Activated B cell treated with CpG ODN at 0.5 μM for 24 hours (primary cell): ENCODE measurements around the gene FAM193B. TPM values are rescaled to one million over a fixed set of nuclear protein-coding genes. Genes with fewer than 3 reads are reported as not detected.

ENCODE experiments used
- ATAC-seq: fragments of 200-7000 bp; cut with Tn5 transposase; one replicate; pipeline ENCODE4 v1.10.0; 2021; ENCODE audit warnings: low read depth, mild to moderate bottlenecking, moderate library complexity
- CTCF ChIA-PET: fragments of 350-600 bp; sonication (Branson Sonifier 250); formaldehyde crosslinking; loops from one replicate; lab custom pipeline; 2021; ENCODE audit warnings: antibody characterized with exemption; lab: Charles Lee
- POLR2A ChIA-PET: fragments of 350-600 bp; sonication (Branson Sonifier 250); formaldehyde crosslinking; loops from one replicate; lab custom pipeline; 2021; ENCODE audit warnings: antibody characterized with exemption; lab: Charles Lee
- DNase-seq: peaks from one replicate; pipeline ENCODE4 v3.0.0; 2022
- H3K27ac Mint-ChIP-seq: one replicate; pipeline ENCODE4 v1.8.0; 2020; ENCODE audit warnings: mixed read lengths
- H3K27me3 Mint-ChIP-seq: one replicate; pipeline ENCODE4 v1.8.0; 2021; ENCODE audit warnings: mixed read lengths
- H3K36me3 Mint-ChIP-seq: one replicate; pipeline ENCODE4 v1.8.0; 2021; ENCODE audit warnings: low read depth, mixed read lengths
- H3K4me1 Mint-ChIP-seq: one replicate; pipeline ENCODE4 v1.8.0; 2021; ENCODE audit warnings: mixed read lengths
- H3K4me3 Mint-ChIP-seq: one replicate; pipeline ENCODE4 v1.8.0; 2020; ENCODE audit warnings: mild to moderate bottlenecking, mixed read lengths
- H3K9me3 Mint-ChIP-seq: one replicate; pipeline ENCODE4 v1.8.0; 2020; ENCODE audit warnings: mixed read lengths
- CTCF ChIP-seq: fragments of 200-600 bp; IDR thresholded peaks from one replicate; pipeline ENCODE4 v1.8.0; 2022; ENCODE audit warnings: antibody characterized with exemption, mild to moderate bottlenecking
- intact Hi-C: fragments of 100-400 bp; cut with micrococcal nuclease; formaldehyde crosslinking; loops from one replicate; pipeline ENCODE4 v1.15.1; 2024
- total RNA-seq: library from RNA; stranded (reverse); gene quantifications from 2 replicates; pipeline ENCODE4 v1.2.3, GENCODE V29; 2022

FAM193B gene
- total RNA-seq, 1 donor from 2014 or later, result 121 TPM

DNA sequence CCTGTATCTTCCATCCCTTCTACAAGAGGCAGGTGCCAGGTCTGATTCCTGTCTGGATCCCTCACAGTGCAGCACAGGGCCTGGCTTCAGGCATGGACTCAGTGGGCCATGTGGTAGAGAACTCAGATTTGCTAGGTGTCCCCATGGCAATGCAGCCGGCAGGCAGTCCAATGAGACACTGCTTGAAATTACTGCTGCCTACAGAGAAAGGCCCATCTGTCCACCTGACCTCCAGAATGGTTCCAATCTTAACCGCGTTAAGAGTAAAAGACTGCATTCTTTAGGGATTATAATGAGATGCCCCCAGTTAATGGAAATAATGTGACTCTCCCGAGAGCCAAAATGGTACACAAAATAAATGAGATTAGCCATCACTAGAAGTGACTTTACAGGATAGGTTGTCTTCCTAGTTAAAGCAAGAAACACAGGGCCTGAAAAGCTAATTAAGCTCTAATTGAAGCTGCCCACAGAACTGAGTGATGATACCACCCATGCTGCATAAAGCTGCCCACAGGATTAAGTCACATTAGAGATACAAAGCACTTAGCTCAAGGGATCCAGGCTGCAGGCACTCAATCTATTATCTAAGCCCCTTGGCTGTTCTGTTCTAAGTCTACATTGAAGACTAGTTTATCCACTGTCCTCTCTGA lies 11.4 kb downstream of the FAM193B start:
- intact Hi-C loops, result no loop called here
- ChIA-PET CTCF (no interaction called here), POLR2A (no interaction called here)
- peaks cover 48% of the 10 kb centered on the region for H3K36me3 Mint-ChIP-seq
- no peaks in the 10 kb centered on the region for H3K9me3 Mint-ChIP-seq
- H3K4me3 Mint-ChIP-seq, result no peak overlapping the region
- H3K4me1 Mint-ChIP-seq, result peaks cover 1% of the 10 kb centered on the region
- no peak for TF ChIP-seq CTCF
- DNase-seq (no peak), ATAC-seq (no peak)
- H3K27ac Mint-ChIP-seq, result no peak overlapping the region
- no peaks in the 10 kb centered on the region for H3K27me3 Mint-ChIP-seq

DNA sequence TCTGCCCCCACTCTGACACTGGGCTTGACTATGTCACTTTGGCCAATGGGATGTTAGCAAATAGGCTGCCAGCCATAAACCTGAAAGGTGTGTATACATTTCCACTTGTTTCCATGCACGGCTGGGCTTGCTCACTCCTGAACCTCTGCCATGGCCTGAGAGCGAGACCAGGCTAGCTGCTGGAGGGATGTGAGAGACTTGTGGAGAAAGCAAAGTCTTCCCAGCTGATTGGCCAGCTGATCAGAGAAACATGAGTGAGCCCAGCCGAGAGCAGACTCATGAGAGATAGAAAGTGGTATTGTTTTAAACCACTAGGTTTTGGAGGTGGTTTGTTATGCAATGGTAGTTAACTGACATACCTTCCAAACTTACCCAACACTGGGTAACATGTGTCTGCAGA lies 13.9 kb downstream of the FAM193B start:
- Mint-ChIP-seq H3K27ac (no peak overlapping the region), H3K4me1 (no peaks in the 10 kb centered on the region), H3K36me3 (peaks cover 55% of the 10 kb centered on the region), H3K4me3 (no peak overlapping the region), H3K9me3 (no peaks in the 10 kb centered on the region), H3K27me3 (no peaks in the 10 kb centered on the region)
- DNase-seq (no peak), ATAC-seq (no peak)
- ChIA-PET CTCF (no interaction called here), POLR2A (no interaction called here)
- intact Hi-C loops, result no loop called here
- TF ChIP-seq CTCF, result no peak

DNA sequence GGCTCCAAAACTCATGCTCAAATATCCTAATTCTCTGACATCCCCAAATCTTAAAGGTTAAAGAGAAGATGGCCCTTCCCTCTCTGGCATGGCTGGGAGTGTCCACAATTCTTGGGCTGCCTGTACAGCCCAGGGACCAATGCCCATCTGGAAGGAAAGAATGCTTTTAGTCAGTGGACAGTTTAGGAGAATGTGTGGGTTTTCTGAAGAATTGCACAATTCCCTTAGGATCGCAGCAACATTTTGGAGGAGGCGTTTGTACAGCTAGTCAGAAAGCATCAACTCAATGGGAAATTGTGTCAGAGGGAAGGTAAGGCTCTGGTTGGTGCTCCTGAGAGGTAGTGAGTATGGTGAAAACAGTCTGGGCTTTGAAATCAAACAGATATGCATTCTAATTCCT lies 15.0 kb downstream of the FAM193B start:
- Mint-ChIP-seq H3K9me3 (no peaks in the 10 kb centered on the region), H3K27ac (no peak overlapping the region), H3K27me3 (no peaks in the 10 kb centered on the region), H3K4me1 (no peaks in the 10 kb centered on the region), H3K36me3 (peaks cover 60% of the 10 kb centered on the region), H3K4me3 (no peak overlapping the region)
- DNase-seq (no peak), ATAC-seq (no peak)
- no peak for TF ChIP-seq CTCF
- CTCF ChIA-PET, result no interaction called here
- intact Hi-C loops, result no loop called here
- POLR2A ChIA-PET, result no interaction called here

GRCh38 chr5:177538876-177539275 lies 15.5 kb downstream of the FAM193B start:
- Mint-ChIP-seq H3K36me3 (peaks cover 62% of the 10 kb centered on the region), H3K27ac (no peak overlapping the region), H3K4me1 (no peaks in the 10 kb centered on the region), H3K9me3 (no peaks in the 10 kb centered on the region), H3K27me3 (no peaks in the 10 kb centered on the region), H3K4me3 (no peak overlapping the region)
- no peak for TF ChIP-seq CTCF
- ChIA-PET CTCF (no interaction called here), POLR2A (no interaction called here)
- no peak for ATAC-seq
- intact Hi-C loops, result no loop called here
- DNase-seq, result no peak

DNA sequence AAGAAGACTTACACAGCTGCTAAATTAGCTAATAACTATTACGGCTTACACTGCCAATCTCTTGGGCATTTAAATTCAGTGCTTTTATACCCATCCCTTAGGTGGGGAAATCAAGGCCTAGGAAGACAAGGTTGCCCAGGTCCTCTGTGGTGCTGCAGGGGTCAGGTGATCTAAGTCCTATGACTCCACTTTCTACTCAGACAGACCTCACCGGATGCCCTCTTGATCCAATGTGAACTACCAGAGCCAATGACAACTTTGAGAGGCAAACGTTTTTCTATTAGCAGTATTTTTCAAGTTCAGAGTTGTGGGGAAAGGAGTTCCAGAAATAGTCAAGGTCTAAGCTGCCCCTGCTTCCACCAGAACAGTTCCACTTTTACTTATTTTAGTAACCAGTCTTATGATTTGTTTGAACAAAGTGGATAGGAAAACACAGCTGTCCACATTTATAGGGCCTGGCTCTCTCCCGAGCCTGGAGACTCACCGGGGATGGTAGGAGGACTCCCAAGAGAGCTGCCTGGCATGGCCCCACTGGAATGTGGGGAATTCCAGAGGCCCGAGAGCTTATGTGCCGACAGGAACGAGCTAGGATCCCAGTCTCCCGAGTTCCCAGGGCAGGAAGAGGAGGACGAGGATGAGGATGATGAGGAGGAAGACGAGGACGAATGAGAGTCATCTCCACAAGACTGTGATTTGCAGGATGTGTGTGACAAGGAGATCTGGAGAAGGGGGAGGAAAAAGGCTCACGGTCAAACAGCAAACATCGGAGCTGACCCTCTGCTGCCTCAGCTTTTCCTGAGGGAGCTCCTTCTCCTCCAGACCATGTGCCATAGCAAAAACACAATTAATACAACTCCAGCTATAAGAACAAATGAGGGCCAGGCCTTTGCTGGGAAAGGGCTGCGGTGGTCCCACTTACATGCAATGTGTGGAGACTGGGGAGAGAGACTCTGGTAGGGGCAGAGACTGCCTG lies 16.7 kb downstream of the FAM193B start:
- intact Hi-C loops, result no loop called here
- Mint-ChIP-seq H3K27me3 (no peaks in the 10 kb centered on the region), H3K27ac (no peak overlapping the region), H3K4me3 (no peak overlapping the region), H3K9me3 (no peaks in the 10 kb centered on the region), H3K4me1 (no peaks in the 10 kb centered on the region), H3K36me3 (peaks cover 65% of the 10 kb centered on the region)
- CTCF ChIA-PET, result interaction anchor here (0.6 kb wide), 1 partner anchor 31 kb away, joined by 3 read pairs; no protein-coding TSS in a partner anchor
- no peak for ATAC-seq
- TF ChIP-seq CTCF, result no peak
- DNase-seq, result no peak
- POLR2A ChIA-PET, result no interaction called here
